Lower leg skin (tissue), 4 donors: ENCODE data around the gene TRDMT1. TPM values are rescaled to one million over a fixed set of nuclear protein-coding genes. Genes with fewer than 3 reads are reported as not detected.

Experiments used
- DNase-seq, 2 donors: peaks; one replicate each; pipeline ENCODE4 v3.0.0-alpha.2; 2019; ENCODE audit warnings: low spot score in 2 of 2
- H3K4me3 ChIP-seq: fragments of 200-600 bp; sonication (generic); 2 replicates; pipeline ENCODE4 v1.5.1; 2017; ENCODE audit warnings: mild to moderate bottlenecking, low read depth; ENCODE audit not compliant: poor library complexity, severe bottlenecking
- CTCF ChIP-seq, 3 donors: fragments of 450-650 bp; IDR thresholded peaks; one replicate each; pipeline ENCODE4 v1.5.1; 2016; ENCODE audit warnings: antibody characterized with exemption in 3 of 3, mild to moderate bottlenecking in 3 of 3, moderate library complexity in 2 of 3
- POLR2A ChIP-seq, 2 donors: fragments of 450-650 bp; IDR thresholded peaks; one replicate each; pipeline ENCODE4 v1.6.1; 2016 to 2017; ENCODE audit warnings: antibody characterized with exemption in 2 of 2, mild to moderate bottlenecking in 1 of 2, moderate library complexity in 1 of 2
- WGBS, 2 donors: methylation state at CpG; one replicate each; pipeline ENCODE4 v1.1.5; 2018; 5-methylcytosine and 5-hydroxymethylcytosine counted together
- intact Hi-C: fragments of 100-400 bp; cut with DNase I; formaldehyde crosslinking; loops from one replicate; pipeline ENCODE4 v1.15.0; 2023; ENCODE audit warnings: low total_unique reads
- total RNA-seq, 4 donors: library from RNA; depleted of rRNA; stranded (reverse); fragments of >200 nt; gene quantifications; one replicate each; pipeline ENCODE4 v1.1.0, GENCODE V29; 2016

Gene TRDMT1
- total RNA-seq, 4 donors from 2014 or later = 3.9 to 4.5 (median 4.1) TPM

GRCh38 chr10:17216217-17216900 lies 14.9 kb upstream of the TRDMT1 start:
- no peak for TF ChIP-seq CTCF (IDR thresholded peaks at IDR 0.05)
- no peak for TF ChIP-seq POLR2A (IDR thresholded peaks at IDR 0.05)
- H3K4me3 ChIP-seq = no peak overlapping the region
- intact Hi-C loops = no loop called here
- DNase-seq = no peak
- WGBS, 2 donors = 79 to 80% methylated on average over 5 of the region's 5 CpGs

- DNase-seq = no peak
- no peak overlapping the region for H3K4me3 ChIP-seq
- WGBS, 2 donors = 66 to 73% methylated on average over 2 of the region's 2 CpGs
Measured at GRCh38 chr10:17215782-17216122, 14.3 kb upstream of the TRDMT1 start.

GRCh38 chr10:17214971-17215781 lies 13.7 kb upstream of the TRDMT1 start:
- intact Hi-C loops = no loop called here
- no peak for DNase-seq
- TF ChIP-seq CTCF (IDR thresholded peaks at IDR 0.05) = no peak
- TF ChIP-seq POLR2A (IDR thresholded peaks at IDR 0.05) = no peak
- WGBS, 2 donors = 36 to 44% methylated on average over 9 of the region's 9 CpGs
- no peak overlapping the region for H3K4me3 ChIP-seq

More at GRCh38 chr10:17215782-17216122, 14.3 kb upstream of the TRDMT1 start:
- no peak for TF ChIP-seq CTCF (IDR thresholded peaks at IDR 0.05)
- no peak for TF ChIP-seq POLR2A (IDR thresholded peaks at IDR 0.05)
- intact Hi-C loops = no loop called here

GRCh38 chr10:17214526-17214925 lies 13.1 kb upstream of the TRDMT1 start:
- DNase-seq = no peak
- no peak overlapping the region for H3K4me3 ChIP-seq
- WGBS, 2 donors = 59 to 64% methylated on average over 2 of the region's 2 CpGs
- TF ChIP-seq POLR2A (IDR thresholded peaks at IDR 0.05) (no peak), CTCF (IDR thresholded peaks at IDR 0.05) (no peak)
- intact Hi-C loops = no loop called here

- H3K4me3 ChIP-seq = no peak overlapping the region
- WGBS, 2 donors = 68 to 74% methylated on average over 2 of the region's 2 CpGs
- intact Hi-C loops = no loop called here
- DNase-seq = no peak
- TF ChIP-seq POLR2A (IDR thresholded peaks at IDR 0.05) (no peak), CTCF (IDR thresholded peaks at IDR 0.05) (no peak)
Measured at GRCh38 chr10:17213646-17214349, 12.3 kb upstream of the TRDMT1 start.
